Skeletal muscle tissue (tissue), 4 donors: ENCODE measurements around the gene RASGRF1. TPM values are rescaled to one million over a fixed set of nuclear protein-coding genes. Genes with fewer than 3 reads are reported as not detected.

Source experiments
- H3K27ac ChIP-seq: one replicate; pipeline ENCODE4 v1.7.0; 2013; ENCODE audit warnings: mild to moderate bottlenecking, low read depth, low read length, inconsistent platforms
- H3K27me3 ChIP-seq, 3 donors: one replicate each; pipeline ENCODE4 v1.7.0; 2013; ENCODE audit warnings: low read length in 3 of 3; ENCODE audit not compliant: control insufficient read depth in 3 of 3, insufficient read depth in 3 of 3
- H3K36me3 ChIP-seq, 3 donors: one replicate each; pipeline ENCODE4 v1.7.0; 2013; ENCODE audit warnings: low read length in 3 of 3; ENCODE audit not compliant: control insufficient read depth in 3 of 3, insufficient read depth in 3 of 3
- H3K4me1 ChIP-seq, 3 donors: one replicate each; pipeline ENCODE4 v1.7.0; 2013; ENCODE audit warnings: low read length in 3 of 3, mild to moderate bottlenecking in 3 of 3; ENCODE audit not compliant: control insufficient read depth in 3 of 3, insufficient read depth in 3 of 3
- H3K4me3 ChIP-seq, 3 donors: one replicate each; pipeline ENCODE4 v1.7.0; 2013; ENCODE audit warnings: low read length in 3 of 3
- H3K9ac ChIP-seq, 3 donors: one replicate each; pipeline ENCODE4 v1.7.0; 2013; ENCODE audit warnings: low read length in 3 of 3, mild to moderate bottlenecking in 3 of 3, moderate library complexity in 2 of 3, low read depth in 1 of 3
- H3K9me3 ChIP-seq, 3 donors: one replicate each; pipeline ENCODE4 v1.7.0; 2013; ENCODE audit warnings: low read length in 3 of 3; ENCODE audit not compliant: control insufficient read depth in 3 of 3
- total RNA-seq: library from RNA; depleted of rRNA; stranded (reverse); fragments of >200 nt; gene quantifications from one replicate; pipeline ENCODE4 v1.2.3, GENCODE V29; 2014
- donor health status: Osteomylitis.

RASGRF1 gene
- total RNA-seq, 1 donor from 2014 or later, result not detected

- Histone ChIP-seq H3K36me3 (no peaks in the 10 kb centered on the region), H3K27ac (no peak overlapping the region), H3K9ac (no peak overlapping the region), H3K27me3 (peaks cover 0 to 8% (median 2%) of the 10 kb centered on the region in 3 donors), H3K4me1 (no peaks in the 10 kb centered on the region), H3K4me3 (no peak overlapping the region), H3K9me3 (peaks cover 0 to 3% (median 0%) of the 10 kb centered on the region in 3 donors)
These were observed 42.7 kb downstream of the RASGRF1 start for GRCh38 chr15:79047676-79048439.

- Histone ChIP-seq H3K27me3 (peaks cover 0 to 8% (median 2%) of the 10 kb centered on the region in 3 donors), H3K4me3 (no peak overlapping the region), H3K36me3 (no peaks in the 10 kb centered on the region), H3K27ac (no peak overlapping the region), H3K9ac (no peak overlapping the region), H3K9me3 (peaks cover 0 to 5% (median 0%) of the 10 kb centered on the region in 3 donors), H3K4me1 (no peaks in the 10 kb centered on the region)
These were observed 43.7 kb downstream of the RASGRF1 start for GRCh38 chr15:79046691-79047404.

- no peaks in the 10 kb centered on the region for H3K36me3 ChIP-seq
- H3K4me3 ChIP-seq, result no peak overlapping the region
- H3K9me3 ChIP-seq, result peaks cover 0 to 5% (median 0%) of the 10 kb centered on the region in 3 donors
- peaks cover 0 to 11% (median 2%) of the 10 kb centered on the region in 3 donors for H3K27me3 ChIP-seq
- no peaks in the 10 kb centered on the region for H3K4me1 ChIP-seq
- no peak overlapping the region for H3K9ac ChIP-seq
- no peak overlapping the region for H3K27ac ChIP-seq
These were observed 45.5 kb downstream of the RASGRF1 start for GRCh38 chr15:79045041-79045440.

- Histone ChIP-seq H3K9ac (no peak overlapping the region), H3K27ac (no peak overlapping the region), H3K27me3 (peaks cover 0 to 11% (median 6%) of the 10 kb centered on the region in 3 donors)
These were observed 48.2 kb downstream of the RASGRF1 start for GRCh38 chr15:79042213-79042928.

DNA sequence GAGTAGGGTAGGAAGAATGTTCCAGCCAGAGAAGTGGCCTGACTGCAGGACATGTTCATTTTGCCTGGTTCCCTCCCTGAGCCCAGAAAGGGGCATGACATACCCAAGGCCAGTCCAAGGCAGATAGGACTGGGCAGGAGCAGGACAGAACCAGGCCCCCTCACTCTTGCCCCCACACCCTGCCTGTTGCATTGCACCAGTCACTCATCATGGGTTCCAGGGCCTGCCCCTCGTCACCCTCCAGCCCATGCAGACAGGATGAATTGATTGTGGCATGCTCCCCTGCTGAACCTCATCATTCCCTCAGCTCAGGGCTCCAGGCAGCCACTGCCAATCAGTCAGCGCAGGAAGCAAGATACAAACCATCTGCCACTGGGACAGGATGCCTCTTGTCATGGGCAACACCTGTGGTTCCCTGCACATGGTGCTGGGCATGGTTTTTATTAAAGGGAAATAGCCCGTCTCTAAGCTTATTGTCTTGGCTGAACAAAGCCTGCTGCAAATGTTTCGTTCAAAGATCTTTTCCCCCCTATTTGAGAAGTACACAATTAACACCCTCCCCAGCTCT lies 48.9 kb downstream of the RASGRF1 start:
- H3K4me1 ChIP-seq, result no peaks in the 10 kb centered on the region
- H3K27ac ChIP-seq, result no peak overlapping the region
- H3K36me3 ChIP-seq, result no peaks in the 10 kb centered on the region
- peaks cover 0 to 13% (median 6%) of the 10 kb centered on the region in 3 donors for H3K27me3 ChIP-seq
- no peak overlapping the region for H3K9ac ChIP-seq
- H3K4me3 ChIP-seq, result no peak overlapping the region
- peaks cover 0 to 5% (median 0%) of the 10 kb centered on the region in 3 donors for H3K9me3 ChIP-seq

More at GRCh38 chr15:79042213-79042928, 48.2 kb downstream of the RASGRF1 start:
- H3K4me3 ChIP-seq, result no peak overlapping the region
- no peaks in the 10 kb centered on the region for H3K4me1 ChIP-seq
- no peaks in the 10 kb centered on the region for H3K36me3 ChIP-seq
- H3K9me3 ChIP-seq, result peaks cover 0 to 5% (median 0%) of the 10 kb centered on the region in 3 donors

- H3K9me3 ChIP-seq, result peaks cover 0 to 5% (median 0%) of the 10 kb centered on the region in 3 donors
- peaks cover 5 to 18% (median 17%) of the 10 kb centered on the region in 3 donors for H3K27me3 ChIP-seq
- no peaks in the 10 kb centered on the region for H3K36me3 ChIP-seq
- no peak overlapping the region for H3K27ac ChIP-seq
- H3K4me3 ChIP-seq, result no peak overlapping the region
- no peak overlapping the region for H3K9ac ChIP-seq
- peaks cover 0 to 6% (median 0%) of the 10 kb centered on the region in 3 donors for H3K4me1 ChIP-seq
These were observed 52.7 kb downstream of the RASGRF1 start for GRCh38 chr15:79037848-79038247.

GRCh38 chr15:79036323-79036722 lies 54.3 kb downstream of the RASGRF1 start:
- Histone ChIP-seq H3K9me3 (peaks cover 0 to 3% (median 0%) of the 10 kb centered on the region in 3 donors), H3K27ac (no peak overlapping the region), H3K9ac (no peak overlapping the region), H3K4me3 (no peak overlapping the region), H3K27me3 (peaks cover 5 to 18% (median 14%) of the 10 kb centered on the region in 3 donors), H3K4me1 (peaks cover 0 to 6% (median 0%) of the 10 kb centered on the region in 3 donors), H3K36me3 (no peaks in the 10 kb centered on the region)

DNA sequence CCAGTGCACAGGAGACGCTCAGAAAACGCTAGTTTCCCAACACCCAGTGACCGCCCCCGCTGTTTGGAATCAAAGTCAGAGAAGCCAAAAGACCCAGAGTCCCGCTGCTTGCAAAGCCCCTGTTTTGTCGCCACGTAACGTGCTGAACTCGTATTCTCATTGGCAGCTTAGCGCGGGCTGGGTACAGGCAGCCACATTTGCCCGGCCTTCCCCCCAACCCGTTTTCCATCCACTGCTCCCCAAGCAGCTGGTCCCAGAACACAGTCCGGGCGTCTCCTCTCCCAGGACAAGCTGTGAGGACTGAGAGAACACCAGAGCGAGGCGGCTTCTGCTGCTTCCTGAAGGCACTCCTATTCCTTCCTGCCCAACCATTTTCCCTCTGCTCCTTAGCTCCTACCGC lies 54.8 kb downstream of the RASGRF1 start:
- H3K4me3 ChIP-seq, result no peak overlapping the region
- peaks cover 0 to 3% (median 0%) of the 10 kb centered on the region in 3 donors for H3K9me3 ChIP-seq
- H3K36me3 ChIP-seq, result no peaks in the 10 kb centered on the region
- H3K27ac ChIP-seq, result no peak overlapping the region
- peaks cover 0 to 6% (median 0%) of the 10 kb centered on the region in 3 donors for H3K4me1 ChIP-seq
- peaks cover 5 to 18% (median 14%) of the 10 kb centered on the region in 3 donors for H3K27me3 ChIP-seq
- H3K9ac ChIP-seq, result no peak overlapping the region

- peaks cover 5 to 18% (median 14%) of the 10 kb centered on the region in 3 donors for H3K27me3 ChIP-seq
- no peak overlapping the region for H3K4me3 ChIP-seq
- peaks cover 0 to 3% (median 0%) of the 10 kb centered on the region in 3 donors for H3K9me3 ChIP-seq
- no peaks in the 10 kb centered on the region for H3K36me3 ChIP-seq
- H3K9ac ChIP-seq, result no peak overlapping the region
- H3K27ac ChIP-seq, result no peak overlapping the region
- H3K4me1 ChIP-seq, result peaks cover 0 to 6% (median 0%) of the 10 kb centered on the region in 3 donors
These were observed 55.4 kb downstream of the RASGRF1 start for GRCh38 chr15:79035111-79035601.
